Measurements from ENCODE around the gene ZAR1.
A peak's percentile ranks its signal among the peaks of the same experiment; 100 is the strongest.

The ZAR1 gene

DNA sequence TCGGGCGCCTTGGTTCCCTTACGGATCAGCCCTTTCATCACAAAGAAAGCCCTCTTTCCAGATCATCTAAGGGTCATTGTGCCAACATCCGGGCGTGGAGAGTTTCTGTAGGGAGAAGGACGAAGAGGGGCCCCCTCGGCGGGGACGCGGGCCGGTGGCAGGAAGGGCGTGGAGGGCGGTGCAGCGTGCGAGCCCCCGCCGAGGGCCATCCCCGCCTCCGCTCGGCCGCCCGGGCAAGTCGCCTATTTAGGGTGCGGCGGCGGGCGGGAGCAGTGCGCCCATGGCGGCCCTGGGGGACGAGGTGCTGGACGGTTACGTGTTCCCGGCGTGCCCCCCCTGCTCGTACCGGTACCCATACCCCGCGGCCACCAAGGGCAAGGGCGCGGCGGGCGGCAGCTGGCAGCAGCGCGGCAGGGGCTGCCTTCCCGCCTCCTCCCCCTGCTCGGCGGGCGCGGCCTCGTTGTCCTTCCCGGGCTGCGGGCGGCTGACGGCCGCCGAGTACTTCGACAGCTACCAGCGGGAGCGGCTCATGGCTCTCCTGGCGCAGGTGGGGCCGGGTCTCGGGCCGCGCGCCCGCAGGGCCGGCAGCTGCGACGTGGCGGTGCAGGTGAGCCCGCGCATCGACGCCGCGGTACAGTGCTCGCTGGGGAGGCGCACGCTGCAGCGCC lies at the start of gene ZAR1:
Gene ZAR1, plus strand, starts transcription at position 241 of the 668 bp plus-strand sequence. Its CDS starts 40 bp downstream, at position 281.
- TF ChIP-seq, protein P1, sequence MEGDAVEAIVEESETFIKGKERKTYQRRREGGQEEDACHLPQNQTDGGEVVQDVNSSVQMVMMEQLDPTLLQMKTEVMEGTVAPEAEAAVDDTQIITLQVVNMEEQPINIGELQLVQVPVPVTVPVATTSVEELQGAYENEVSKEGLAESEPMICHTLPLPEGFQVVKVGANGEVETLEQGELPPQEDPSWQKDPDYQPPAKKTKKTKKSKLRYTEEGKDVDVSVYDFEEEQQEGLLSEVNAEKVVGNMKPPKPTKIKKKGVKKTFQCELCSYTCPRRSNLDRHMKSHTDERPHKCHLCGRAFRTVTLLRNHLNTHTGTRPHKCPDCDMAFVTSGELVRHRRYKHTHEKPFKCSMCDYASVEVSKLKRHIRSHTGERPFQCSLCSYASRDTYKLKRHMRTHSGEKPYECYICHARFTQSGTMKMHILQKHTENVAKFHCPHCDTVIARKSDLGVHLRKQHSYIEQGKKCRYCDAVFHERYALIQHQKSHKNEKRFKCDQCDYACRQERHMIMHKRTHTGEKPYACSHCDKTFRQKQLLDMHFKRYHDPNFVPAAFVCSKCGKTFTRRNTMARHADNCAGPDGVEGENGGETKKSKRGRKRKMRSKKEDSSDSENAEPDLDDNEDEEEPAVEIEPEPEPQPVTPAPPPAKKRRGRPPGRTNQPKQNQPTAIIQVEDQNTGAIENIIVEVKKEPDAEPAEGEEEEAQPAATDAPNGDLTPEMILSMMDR (IDR thresholded peaks at IDR 0.05) = no peak

GRCh38 chr4:48445704-48446103 lies 44.3 kb upstream of the ZAR1 start:
- TF ChIP-seq, protein P1 (IDR thresholded peaks at IDR 0.05) = peak; percentile 44

DNA sequence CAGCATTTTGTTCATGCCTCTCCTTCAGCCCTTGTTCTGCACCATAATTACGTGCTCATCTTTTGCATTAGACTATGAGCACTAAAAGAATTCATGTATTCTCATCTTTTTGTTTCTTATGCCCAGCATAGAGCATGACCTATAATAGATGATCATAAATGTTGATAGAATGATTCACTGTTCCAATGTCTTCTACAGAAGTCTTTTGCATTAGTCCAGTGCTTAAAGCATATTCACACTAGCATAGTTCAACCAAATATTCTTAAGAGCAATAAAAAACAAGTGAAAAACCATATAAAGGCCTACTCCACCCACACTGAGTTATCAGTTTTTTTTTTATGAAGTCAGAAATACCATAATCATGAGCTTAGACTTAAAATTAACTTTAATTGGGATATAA lies 43.4 kb upstream of the ZAR1 start:
- TF ChIP-seq, protein P1 (IDR thresholded peaks at IDR 0.05) = no peak

- TF ChIP-seq, protein P1 (IDR thresholded peaks at IDR 0.05) = no peak
Measured at GRCh38 chr4:48449151-48449550, 40.9 kb upstream of the ZAR1 start.

GRCh38 chr4:48450740-48451139 lies 39.3 kb upstream of the ZAR1 start:
- TF ChIP-seq, protein P1 (IDR thresholded peaks at IDR 0.05) = no peak

DNA sequence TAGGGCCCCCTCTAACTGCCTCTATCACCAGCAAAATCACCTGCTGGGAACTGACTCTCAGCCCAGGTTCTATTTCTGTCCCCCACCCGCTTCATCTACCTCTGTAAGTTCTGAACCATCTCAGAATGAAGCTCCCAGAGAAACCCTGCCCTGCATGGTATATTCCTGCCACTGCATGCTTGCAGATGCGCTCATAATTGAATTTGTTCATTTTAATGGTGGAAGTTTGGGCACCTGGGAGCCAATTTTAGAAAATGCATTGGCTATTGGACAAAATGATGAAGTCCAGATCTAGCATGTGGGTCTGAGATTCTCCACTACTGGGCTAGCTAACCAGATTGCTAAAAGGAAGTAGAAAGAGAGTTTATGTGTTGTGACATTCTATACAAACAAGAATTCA lies 35.5 kb upstream of the ZAR1 start:
- TF ChIP-seq, protein P1 (IDR thresholded peaks at IDR 0.05) = no peak

DNA sequence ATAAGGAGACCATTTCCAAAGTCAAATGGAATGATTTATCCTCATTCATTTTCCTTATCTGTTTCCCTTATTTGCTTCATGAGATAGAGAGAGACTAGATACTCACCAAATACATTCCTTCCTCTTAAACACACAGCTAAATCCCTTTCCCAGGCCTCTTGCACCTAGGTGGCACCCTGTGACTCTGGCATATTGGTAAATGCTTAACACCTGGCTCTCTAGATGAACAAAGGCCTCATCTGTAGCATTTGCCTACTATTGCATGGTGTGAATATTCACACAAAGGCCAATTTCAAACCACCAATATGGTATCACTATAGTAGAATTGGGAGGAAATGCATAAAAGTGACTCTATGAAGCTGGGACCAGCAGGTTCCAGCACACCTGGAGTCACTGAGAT lies 29.1 kb upstream of the ZAR1 start:
- TF ChIP-seq, protein P1 (IDR thresholded peaks at IDR 0.05) = no peak

DNA sequence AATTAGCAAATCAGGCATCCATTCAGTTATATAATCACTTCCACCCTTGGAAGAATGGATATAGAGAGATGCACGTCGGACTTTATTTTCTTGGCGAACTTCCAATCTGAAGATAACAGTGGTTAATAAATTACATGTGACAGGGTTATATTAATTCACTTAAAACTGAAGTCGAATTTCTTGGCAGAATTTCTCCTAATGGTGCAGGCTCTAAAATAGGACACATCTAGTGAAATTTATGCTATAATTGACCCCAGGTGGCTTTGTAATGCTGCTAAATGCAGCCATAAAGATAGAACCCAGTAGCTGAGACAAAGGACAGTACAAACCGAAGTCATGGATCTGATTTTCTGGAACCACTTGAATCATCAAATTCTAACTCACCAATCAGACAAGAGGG lies 27.7 kb upstream of the ZAR1 start:
- TF ChIP-seq, protein P1 (IDR thresholded peaks at IDR 0.05) = no peak

Data from LNCAP (cell line).